ENCODE data around the gene COX7A2L.

GRCh38 chr2:42363413-42363812 is 2.4 kb upstream of the COX7A2L start:
- TF ChIP-seq, protein P1, sequence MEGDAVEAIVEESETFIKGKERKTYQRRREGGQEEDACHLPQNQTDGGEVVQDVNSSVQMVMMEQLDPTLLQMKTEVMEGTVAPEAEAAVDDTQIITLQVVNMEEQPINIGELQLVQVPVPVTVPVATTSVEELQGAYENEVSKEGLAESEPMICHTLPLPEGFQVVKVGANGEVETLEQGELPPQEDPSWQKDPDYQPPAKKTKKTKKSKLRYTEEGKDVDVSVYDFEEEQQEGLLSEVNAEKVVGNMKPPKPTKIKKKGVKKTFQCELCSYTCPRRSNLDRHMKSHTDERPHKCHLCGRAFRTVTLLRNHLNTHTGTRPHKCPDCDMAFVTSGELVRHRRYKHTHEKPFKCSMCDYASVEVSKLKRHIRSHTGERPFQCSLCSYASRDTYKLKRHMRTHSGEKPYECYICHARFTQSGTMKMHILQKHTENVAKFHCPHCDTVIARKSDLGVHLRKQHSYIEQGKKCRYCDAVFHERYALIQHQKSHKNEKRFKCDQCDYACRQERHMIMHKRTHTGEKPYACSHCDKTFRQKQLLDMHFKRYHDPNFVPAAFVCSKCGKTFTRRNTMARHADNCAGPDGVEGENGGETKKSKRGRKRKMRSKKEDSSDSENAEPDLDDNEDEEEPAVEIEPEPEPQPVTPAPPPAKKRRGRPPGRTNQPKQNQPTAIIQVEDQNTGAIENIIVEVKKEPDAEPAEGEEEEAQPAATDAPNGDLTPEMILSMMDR (IDR thresholded peaks at IDR 0.05; ENCODE audit: insufficient read depth, low read depth, low read length): no peak
- TF ChIP-seq EZH2 (IDR thresholded peaks at IDR 0.05; ENCODE audit: insufficient read depth, low read length): no peak
